K562 (cell line): ENCODE results near the gene MILR1. TPM values are rescaled to one million over a fixed set of nuclear protein-coding genes. Genes with fewer than 3 reads are reported as not detected.
A peak's percentile ranks its signal among the peaks of the same experiment; 100 is the strongest.

ENCODE experiments used
- HEY1 ChIP-seq: fragments of 250-450 bp; sonication (Bioruptor Pico); IDR thresholded peaks from 2 replicates; pipeline ENCODE4 v1.5.0; 2020; ENCODE audit warnings: mild to moderate bottlenecking, moderate library complexity, borderline replicate concordance
- IRF9 ChIP-seq: fragments of 450-650 bp; IDR thresholded peaks from 2 replicates; pipeline ENCODE4 v1.6.1; 2016; ENCODE audit warnings: missing biosample characterization, missing genetic modification characterization
- KLF13 ChIP-seq: fragments of 450-650 bp; IDR thresholded peaks from 2 replicates; pipeline ENCODE4 v1.6.1; 2016; ENCODE audit warnings: missing genetic modification characterization, low read depth, mild to moderate bottlenecking, missing compliant biosample characterization, moderate library complexity, borderline replicate concordance
- MCM7 ChIP-seq, 2 experiments: fragments of 450-650 bp; IDR thresholded peaks; 2 replicates each; pipeline ENCODE4 v1.6.1; 2016 to 2018
- NR2C1 ChIP-seq, 2 experiments: fragments of 450-650 bp; IDR thresholded peaks; 2 replicates each; pipeline ENCODE4 v1.6.1; 2017; ENCODE audit warnings: mild to moderate bottlenecking in 2 of 2, antibody characterized with exemption in 1 of 2, inconsistent platforms in 1 of 2, missing compliant biosample characterization in 1 of 2, missing genetic modification characterization in 1 of 2
- OTX1 ChIP-seq: fragments of 450-650 bp; formaldehyde crosslinking; IDR thresholded peaks from 2 replicates; pipeline ENCODE4 v1.4.0; 2022; ENCODE audit warnings: mild to moderate bottlenecking
- PCBP2 ChIP-seq: fragments of 200-400 bp; formaldehyde crosslinking; IDR thresholded peaks from 2 replicates; pipeline ENCODE4 v1.6.1; 2018; ENCODE audit warnings: low read length, low read depth, mild to moderate bottlenecking, moderate library complexity; ENCODE audit not compliant: poor library complexity, severe bottlenecking
- SREBF1 ChIP-seq: fragments of 150-350 bp; IDR thresholded peaks from 2 replicates; pipeline ENCODE4 v1.6.1; 2014; ENCODE audit warnings: antibody characterized with exemption, low read depth, low read length, borderline replicate concordance
- ZNF3 ChIP-seq: fragments of 250-450 bp; sonication (Bioruptor Pico); IDR thresholded peaks from 2 replicates; pipeline ENCODE4 v1.5.0; 2021; ENCODE audit warnings: mild to moderate bottlenecking, moderate library complexity
- ZNF668 ChIP-seq: fragments of 250-450 bp; sonication (Bioruptor Pico); IDR thresholded peaks from 2 replicates; pipeline ENCODE4 v1.8.0; 2022; ENCODE audit warnings: mild to moderate bottlenecking, inconsistent platforms
- polyA plus RNA-seq, 8 experiments: library from polyadenylated mRNA; depleted of rRNA in 4 of 8; stranded (reverse) in 5 of 8; unstranded in 3 of 8; fragments of >200 nt; fragmentation: Nextera tagmentation in 2 of 8; fragmentation: Illumina TruSeq in 1 of 8; extraction: Ambion mirVana in 2 of 8; extraction: Trizol in 1 of 8; gene quantifications; 2 replicates each; pipeline versions ENCODE4 v1.2.1 to v1.2.3, GENCODE V29; 2011 to 2014; ENCODE audit warnings: inconsistent platforms in 1 of 8, missing spikeins in 1 of 8
- total RNA-seq, 7 experiments: library from RNA; depleted of rRNA in 6 of 7; stranded (reverse); fragments of >200 nt in 6 of 7; fragmentation: Illumina TruSeq in 2 of 7; extraction: Trizol in 2 of 7; gene quantifications; 2 replicates each; pipeline versions ENCODE4 v1.2.1 to v1.2.3, GENCODE V29; 2011 to 2021; ENCODE audit warnings: low replicate concordance in 1 of 7
- TF ChIP-seq, protein P1 (sequence below), 2 experiments: fragments of 450-650 bp in 1 of 2; sonication (generic) in 1 of 2; formaldehyde crosslinking in 1 of 2; IDR thresholded peaks; 2 replicates each; pipeline versions ENCODE4 v1.7.1 to v1.9.0; 2016 to 2022; ENCODE audit warnings: inconsistent platforms in 1 of 2, mild to moderate bottlenecking in 1 of 2, missing genetic modification reagents in 1 of 2
- TF ChIP-seq, protein P2 (sequence below): fragments of 450-650 bp; IDR thresholded peaks from 2 replicates; pipeline ENCODE4 v1.6.1; 2014; ENCODE audit warnings: low read depth, mild to moderate bottlenecking, moderate library complexity, borderline replicate concordance

The MILR1 gene
- total and polyA plus RNA-seq, 9 of the 15 experiments (the other 6 are each of a cell fraction or from before 2014, with no cell fraction given), result 3.8 to 14.1 (median 7.1) TPM

GRCh38 chr17:64496786-64497564 lies 48.1 kb downstream of the MILR1 start, which contains the start of gene POLG2 (continued):
- TF ChIP-seq IRF9 (no peak), PCBP2 (no peak), NR2C1 (IDR thresholded peaks at IDR 0.05) (no peak; the same call in 1 of the 2 replicates), NR2C1 (tag; IDR thresholded peaks at IDR 0.05) (peak; percentile 41), HEY1 (no peak; the same call in 1 of the 2 replicates), ZNF3 (CRISPR knock-in tag) (peak; percentile 41; the same call in 1 of the 2 replicates), OTX1 (CRISPR knock-in tag) (no peak), SREBF1 (no peak), ZNF668 (no peak), MCM7 (IDR thresholded peaks at IDR 0.05) (no peak), KLF13 (tag) (peak; percentile 63; the same call in 1 of the 2 replicates)
- TF ChIP-seq, protein P1, sequence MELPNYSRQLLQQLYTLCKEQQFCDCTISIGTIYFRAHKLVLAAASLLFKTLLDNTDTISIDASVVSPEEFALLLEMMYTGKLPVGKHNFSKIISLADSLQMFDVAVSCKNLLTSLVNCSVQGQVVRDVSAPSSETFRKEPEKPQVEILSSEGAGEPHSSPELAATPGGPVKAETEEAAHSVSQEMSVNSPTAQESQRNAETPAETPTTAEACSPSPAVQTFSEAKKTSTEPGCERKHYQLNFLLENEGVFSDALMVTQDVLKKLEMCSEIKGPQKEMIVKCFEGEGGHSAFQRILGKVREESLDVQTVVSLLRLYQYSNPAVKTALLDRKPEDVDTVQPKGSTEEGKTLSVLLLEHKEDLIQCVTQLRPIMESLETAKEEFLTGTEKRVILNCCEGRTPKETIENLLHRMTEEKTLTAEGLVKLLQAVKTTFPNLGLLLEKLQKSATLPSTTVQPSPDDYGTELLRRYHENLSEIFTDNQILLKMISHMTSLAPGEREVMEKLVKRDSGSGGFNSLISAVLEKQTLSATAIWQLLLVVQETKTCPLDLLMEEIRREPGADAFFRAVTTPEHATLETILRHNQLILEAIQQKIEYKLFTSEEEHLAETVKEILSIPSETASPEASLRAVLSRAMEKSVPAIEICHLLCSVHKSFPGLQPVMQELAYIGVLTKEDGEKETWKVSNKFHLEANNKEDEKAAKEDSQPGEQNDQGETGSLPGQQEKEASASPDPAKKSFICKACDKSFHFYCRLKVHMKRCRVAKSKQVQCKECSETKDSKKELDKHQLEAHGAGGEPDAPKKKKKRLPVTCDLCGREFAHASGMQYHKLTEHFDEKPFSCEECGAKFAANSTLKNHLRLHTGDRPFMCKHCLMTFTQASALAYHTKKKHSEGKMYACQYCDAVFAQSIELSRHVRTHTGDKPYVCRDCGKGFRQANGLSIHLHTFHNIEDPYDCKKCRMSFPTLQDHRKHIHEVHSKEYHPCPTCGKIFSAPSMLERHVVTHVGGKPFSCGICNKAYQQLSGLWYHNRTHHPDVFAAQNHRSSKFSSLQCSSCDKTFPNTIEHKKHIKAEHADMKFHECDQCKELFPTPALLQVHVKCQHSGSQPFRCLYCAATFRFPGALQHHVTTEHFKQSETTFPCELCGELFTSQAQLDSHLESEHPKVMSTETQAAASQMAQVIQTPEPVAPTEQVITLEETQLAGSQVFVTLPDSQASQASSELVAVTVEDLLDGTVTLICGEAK (IDR thresholded peaks at IDR 0.05), result peak; percentile 88
- TF ChIP-seq, protein P1 (CRISPR knock-in tag; IDR thresholded peaks at IDR 0.05), result no peak
- TF ChIP-seq, protein P2, sequence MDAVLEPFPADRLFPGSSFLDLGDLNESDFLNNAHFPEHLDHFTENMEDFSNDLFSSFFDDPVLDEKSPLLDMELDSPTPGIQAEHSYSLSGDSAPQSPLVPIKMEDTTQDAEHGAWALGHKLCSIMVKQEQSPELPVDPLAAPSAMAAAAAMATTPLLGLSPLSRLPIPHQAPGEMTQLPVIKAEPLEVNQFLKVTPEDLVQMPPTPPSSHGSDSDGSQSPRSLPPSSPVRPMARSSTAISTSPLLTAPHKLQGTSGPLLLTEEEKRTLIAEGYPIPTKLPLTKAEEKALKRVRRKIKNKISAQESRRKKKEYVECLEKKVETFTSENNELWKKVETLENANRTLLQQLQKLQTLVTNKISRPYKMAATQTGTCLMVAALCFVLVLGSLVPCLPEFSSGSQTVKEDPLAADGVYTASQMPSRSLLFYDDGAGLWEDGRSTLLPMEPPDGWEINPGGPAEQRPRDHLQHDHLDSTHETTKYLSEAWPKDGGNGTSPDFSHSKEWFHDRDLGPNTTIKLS, result no peak
